ENCODE data around the gene TUBB4A. TPM values are rescaled to one million over a fixed set of nuclear protein-coding genes. Genes with fewer than 3 reads are reported as not detected.

The TUBB4A gene
- total and polyA plus RNA-seq, 9 of the 15 experiments (the other 6 are each of a cell fraction or from before 2014, with no cell fraction given), result 0.14 to 7.0 (median 0.75) TPM

DNA sequence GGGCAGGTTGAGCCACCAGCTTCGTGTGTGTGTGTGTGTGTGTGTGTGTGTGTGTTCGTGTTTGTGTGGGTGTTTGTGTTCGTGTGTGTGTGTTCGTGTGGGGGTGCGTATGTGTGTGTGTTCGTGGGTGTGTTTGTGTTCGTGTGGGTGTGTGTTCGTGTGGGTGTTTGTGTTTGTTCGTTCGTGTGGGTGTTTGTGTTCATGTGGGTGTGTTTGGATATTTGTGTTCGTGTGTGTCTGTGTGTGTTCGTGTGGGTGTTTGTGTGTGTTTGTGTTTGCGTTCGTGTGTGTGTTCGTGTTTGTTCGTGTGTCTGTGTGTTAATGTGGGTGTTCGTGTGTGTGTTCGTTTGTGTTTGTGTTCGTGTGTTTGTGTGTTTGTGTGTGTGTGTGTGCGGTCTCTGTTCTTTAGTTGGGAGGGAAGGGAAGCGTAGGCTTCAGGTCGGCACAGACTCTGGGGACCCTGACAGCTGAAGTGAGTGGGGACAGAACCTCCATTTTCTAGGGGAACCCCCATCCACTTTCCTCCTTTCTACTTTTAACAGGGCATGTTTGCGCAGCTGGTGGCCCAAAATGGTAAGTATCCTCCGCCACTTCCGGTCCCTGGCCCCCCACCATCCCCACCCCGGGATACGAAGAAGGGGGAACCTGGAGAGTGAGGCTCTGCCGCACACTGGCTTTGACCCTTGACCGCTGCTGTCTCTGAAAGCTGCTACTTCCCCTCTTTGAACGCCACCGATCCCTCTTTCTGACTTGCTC, 30.3 kb upstream of the TUBB4A start (continued):
- TF ChIP-seq LARP7 (IDR thresholded peaks at IDR 0.05) (peak; percentile 99), NBN (IDR thresholded peaks at IDR 0.05; ENCODE audit: low read depth) (peak; percentile 86), EGR1 (conservative IDR thresholded peaks at IDR 0.05) (peak; percentile 99), ETV5 (CRISPR knock-in tag; IDR thresholded peaks at IDR 0.05; ENCODE audit: low read depth) (peak; percentile 33; the same call in 1 of the 2 replicates), ELF4 (CRISPR knock-in tag; IDR thresholded peaks at IDR 0.05) (peak; percentile 96), PRPF4 (IDR thresholded peaks at IDR 0.05; ENCODE audit: insufficient read depth, low read depth, low read length, poor library complexity, severe bottlenecking) (no peak), KDM5B (IDR thresholded peaks at IDR 0.05; ENCODE audit: insufficient replicate concordance, low read depth, low read length) (peak; percentile 55), PKNOX1 (IDR thresholded peaks at IDR 0.05) (no peak; the same call in 1 of the 2 replicates), POLR2AphosphoS2 (IDR thresholded peaks at IDR 0.05; ENCODE audit: low read length) (no peak), NFRKB (IDR thresholded peaks at IDR 0.05; ENCODE audit: low read depth) (peak; percentile 64; the same call in 1 of the 2 replicates), TEAD4 (IDR thresholded peaks at IDR 0.05; ENCODE audit: low read length) (peak; percentile 47; the same call in 1 of the 2 replicates), TEAD4 (CRISPR knock-in tag; IDR thresholded peaks at IDR 0.05; ENCODE audit: borderline replicate concordance) (no peak), DNMT1 (IDR thresholded peaks at IDR 0.05) (peak; percentile 89; the same call in 1 of the 2 replicates), SRSF3 (IDR thresholded peaks at IDR 0.05; ENCODE audit: insufficient read depth, low read length) (no peak), KAT7 (CRISPR knock-in tag; IDR thresholded peaks at IDR 0.05; ENCODE audit: borderline replicate concordance) (peak; percentile 90; the same call in 1 of the 2 replicates), ZSCAN32 (CRISPR knock-in tag; IDR thresholded peaks at IDR 0.05) (no peak)
- TF ChIP-seq, protein P1, sequence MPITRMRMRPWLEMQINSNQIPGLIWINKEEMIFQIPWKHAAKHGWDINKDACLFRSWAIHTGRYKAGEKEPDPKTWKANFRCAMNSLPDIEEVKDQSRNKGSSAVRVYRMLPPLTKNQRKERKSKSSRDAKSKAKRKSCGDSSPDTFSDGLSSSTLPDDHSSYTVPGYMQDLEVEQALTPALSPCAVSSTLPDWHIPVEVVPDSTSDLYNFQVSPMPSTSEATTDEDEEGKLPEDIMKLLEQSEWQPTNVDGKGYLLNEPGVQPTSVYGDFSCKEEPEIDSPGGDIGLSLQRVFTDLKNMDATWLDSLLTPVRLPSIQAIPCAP (CRISPR knock-in tag; IDR thresholded peaks at IDR 0.05; ENCODE audit: borderline replicate concordance), result no peak
